Measurements from ENCODE around the gene SLC9C2. TPM values are rescaled to one million over a fixed set of nuclear protein-coding genes. Genes with fewer than 3 reads are reported as not detected.

SLC9C2 gene
- total RNA-seq, 1 experiment from 2014 or later: not detected

GRCh38 chr1:173580658-173581057 is 22.2 kb downstream of the SLC9C2 start:
- no peak overlapping the region for H3K27ac ChIP-seq (ENCODE audit: low read length)
- H3K4me1 ChIP-seq (ENCODE audit: control insufficient read depth, insufficient read depth, low read length): no peaks in the 10 kb centered on the region
- TF ChIP-seq SIN3A (IDR thresholded peaks at IDR 0.05; ENCODE audit: borderline replicate concordance, insufficient read depth, low read depth, low read length) (no peak), TCF7L2 (IDR thresholded peaks at IDR 0.05; ENCODE audit: low read depth, low read length) (no peak), POLR2AphosphoS5 (IDR thresholded peaks at IDR 0.05; ENCODE audit: low read depth, low read length) (no peak), CTCF (IDR thresholded peaks at IDR 0.05) (no peak)
- TF ChIP-seq, protein P1, sequence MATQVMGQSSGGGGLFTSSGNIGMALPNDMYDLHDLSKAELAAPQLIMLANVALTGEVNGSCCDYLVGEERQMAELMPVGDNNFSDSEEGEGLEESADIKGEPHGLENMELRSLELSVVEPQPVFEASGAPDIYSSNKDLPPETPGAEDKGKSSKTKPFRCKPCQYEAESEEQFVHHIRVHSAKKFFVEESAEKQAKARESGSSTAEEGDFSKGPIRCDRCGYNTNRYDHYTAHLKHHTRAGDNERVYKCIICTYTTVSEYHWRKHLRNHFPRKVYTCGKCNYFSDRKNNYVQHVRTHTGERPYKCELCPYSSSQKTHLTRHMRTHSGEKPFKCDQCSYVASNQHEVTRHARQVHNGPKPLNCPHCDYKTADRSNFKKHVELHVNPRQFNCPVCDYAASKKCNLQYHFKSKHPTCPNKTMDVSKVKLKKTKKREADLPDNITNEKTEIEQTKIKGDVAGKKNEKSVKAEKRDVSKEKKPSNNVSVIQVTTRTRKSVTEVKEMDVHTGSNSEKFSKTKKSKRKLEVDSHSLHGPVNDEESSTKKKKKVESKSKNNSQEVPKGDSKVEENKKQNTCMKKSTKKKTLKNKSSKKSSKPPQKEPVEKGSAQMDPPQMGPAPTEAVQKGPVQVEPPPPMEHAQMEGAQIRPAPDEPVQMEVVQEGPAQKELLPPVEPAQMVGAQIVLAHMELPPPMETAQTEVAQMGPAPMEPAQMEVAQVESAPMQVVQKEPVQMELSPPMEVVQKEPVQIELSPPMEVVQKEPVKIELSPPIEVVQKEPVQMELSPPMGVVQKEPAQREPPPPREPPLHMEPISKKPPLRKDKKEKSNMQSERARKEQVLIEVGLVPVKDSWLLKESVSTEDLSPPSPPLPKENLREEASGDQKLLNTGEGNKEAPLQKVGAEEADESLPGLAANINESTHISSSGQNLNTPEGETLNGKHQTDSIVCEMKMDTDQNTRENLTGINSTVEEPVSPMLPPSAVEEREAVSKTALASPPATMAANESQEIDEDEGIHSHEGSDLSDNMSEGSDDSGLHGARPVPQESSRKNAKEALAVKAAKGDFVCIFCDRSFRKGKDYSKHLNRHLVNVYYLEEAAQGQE (IDR thresholded peaks at IDR 0.05; ENCODE audit: insufficient read depth in 1 of 2, low read depth in 2 of 2, low read length in 1 of 2): no peak
- H3K9me3 ChIP-seq (ENCODE audit: control insufficient read depth, insufficient read depth, low read depth, low read length): no peaks in the 10 kb centered on the region
- no peak overlapping the region for H3K4me3 ChIP-seq (ENCODE audit: low read depth in 2 of 2, low read length in 2 of 2)
- in situ Hi-C loops (cut with HindIII; ENCODE audit: low pct_unique_long_range_greater_than_20kb, low sequenced_read_pairs) (no loop called here), intact Hi-C loops (cut with micrococcal nuclease; ENCODE audit: unreplicated experiment) (no loop called here)
- DNase-seq (ENCODE audit: low read depth, low spot score) (no peak), ATAC-seq (no peak)
- CTCF ChIA-PET: no interaction called here
- BruUV-seq (replicated peaks): no TSS peak
- no peaks in the 10 kb centered on the region for H3K36me3 ChIP-seq (ENCODE audit: control insufficient read depth, insufficient read depth, low read length)
- H3K27me3 ChIP-seq (ENCODE audit: control insufficient read depth, insufficient read depth, low read length): peaks cover 2% of the 10 kb centered on the region
- POLR2A ChIA-PET: no interaction called here

GRCh38 chr1:173580071-173580470 is 22.8 kb downstream of the SLC9C2 start:
- ChIA-PET CTCF (no interaction called here), POLR2A (no interaction called here)
- no peak for ATAC-seq
- no peaks in the 10 kb centered on the region for H3K9me3 ChIP-seq (ENCODE audit: control insufficient read depth, insufficient read depth, low read depth, low read length)
- no peak overlapping the region for H3K4me3 ChIP-seq (ENCODE audit: low read depth in 2 of 2, low read length in 2 of 2)
- TF ChIP-seq CTCF (IDR thresholded peaks at IDR 0.05) (no peak), POLR2AphosphoS5 (IDR thresholded peaks at IDR 0.05; ENCODE audit: low read depth, low read length) (no peak), TCF7L2 (IDR thresholded peaks at IDR 0.05; ENCODE audit: low read depth, low read length) (no peak), SIN3A (IDR thresholded peaks at IDR 0.05; ENCODE audit: borderline replicate concordance, insufficient read depth, low read depth, low read length) (no peak)
- TF ChIP-seq, protein P1 (IDR thresholded peaks at IDR 0.05; ENCODE audit: insufficient read depth in 1 of 2, low read depth in 2 of 2, low read length in 1 of 2): no peak
- intact Hi-C loops (cut with micrococcal nuclease; ENCODE audit: unreplicated experiment) (no loop called here), in situ Hi-C loops (cut with HindIII; ENCODE audit: low pct_unique_long_range_greater_than_20kb, low sequenced_read_pairs) (no loop called here)
- H3K27me3 ChIP-seq (ENCODE audit: control insufficient read depth, insufficient read depth, low read length): peaks cover 2% of the 10 kb centered on the region
- no peak overlapping the region for H3K27ac ChIP-seq (ENCODE audit: low read length)
- BruUV-seq (replicated peaks): no TSS peak
- no peaks in the 10 kb centered on the region for H3K36me3 ChIP-seq (ENCODE audit: control insufficient read depth, insufficient read depth, low read length)
- no peak for DNase-seq (ENCODE audit: low read depth, low spot score)
- H3K4me1 ChIP-seq (ENCODE audit: control insufficient read depth, insufficient read depth, low read length): no peaks in the 10 kb centered on the region

All from Panc1 (cell line).